Glutamatergic neuron (in vitro differentiated cells): ENCODE results near the gene NDST1. TPM values are rescaled to one million over a fixed set of nuclear protein-coding genes. Genes with fewer than 3 reads are reported as not detected.

Experiments
- DNase-seq: peaks from one replicate; pipeline ENCODE4 v3.0.0; 2022
- H3K27ac Mint-ChIP-seq: one replicate; pipeline ENCODE4 v1.8.0; 2020; ENCODE audit warnings: mild to moderate bottlenecking, mixed read lengths, inconsistent platforms; ENCODE audit not compliant: unreplicated experiment
- H3K27me3 Mint-ChIP-seq: one replicate; pipeline ENCODE4 v1.8.0; 2020; ENCODE audit warnings: mild to moderate bottlenecking, moderate library complexity, mixed read lengths, inconsistent platforms; ENCODE audit not compliant: unreplicated experiment
- H3K36me3 Mint-ChIP-seq: one replicate; pipeline ENCODE4 v1.8.0; 2020; ENCODE audit warnings: mild to moderate bottlenecking, mixed read lengths, inconsistent platforms; ENCODE audit not compliant: unreplicated experiment
- H3K4me1 Mint-ChIP-seq: one replicate; pipeline ENCODE4 v1.8.0; 2020; ENCODE audit warnings: mild to moderate bottlenecking, low read depth, mixed read lengths, inconsistent platforms; ENCODE audit not compliant: unreplicated experiment
- H3K4me3 Mint-ChIP-seq: one replicate; pipeline ENCODE4 v1.8.0; 2020; ENCODE audit warnings: mild to moderate bottlenecking, mixed read lengths, inconsistent platforms; ENCODE audit not compliant: unreplicated experiment
- H3K9me3 Mint-ChIP-seq: one replicate; pipeline ENCODE4 v1.8.0; 2020; ENCODE audit warnings: mild to moderate bottlenecking, moderate library complexity, mixed read lengths, inconsistent platforms; ENCODE audit not compliant: unreplicated experiment
- CTCF ChIP-seq: fragments of 200-600 bp; sonication (generic); IDR thresholded peaks from one replicate; pipeline ENCODE4 v1.5.0; 2021; ENCODE audit not compliant: partially characterized antibody, unreplicated experiment
- total RNA-seq: library from RNA; stranded (reverse); fragmentation: NEBNext Ultra II Directional; extraction: Animal tissue kit (Norgen Biotek cat#: 25700); gene quantifications from one replicate; pipeline ENCODE4 v1.2.1, GENCODE V29; 2021; ENCODE audit not compliant: unreplicated experiment

The NDST1 gene
- total RNA-seq, 1 donor from 2014 or later: 160 TPM

GRCh38 chr5:150553402-150553801 is 45.5 kb downstream of the NDST1 start:
- Mint-ChIP-seq H3K4me3 (no peak overlapping the region), H3K27me3 (peaks cover 8% of the 10 kb centered on the region), H3K27ac (no peak overlapping the region), H3K4me1 (peaks cover 10% of the 10 kb centered on the region), H3K9me3 (peaks cover 3% of the 10 kb centered on the region), H3K36me3 (no peaks in the 10 kb centered on the region)
- no peak for TF ChIP-seq CTCF
- DNase-seq: no peak

- Mint-ChIP-seq H3K9me3 (peaks cover 3% of the 10 kb centered on the region), H3K4me3 (no peak overlapping the region), H3K27ac (no peak overlapping the region), H3K36me3 (no peaks in the 10 kb centered on the region), H3K4me1 (peaks cover 10% of the 10 kb centered on the region), H3K27me3 (peaks cover 8% of the 10 kb centered on the region)
- TF ChIP-seq CTCF: no peak
- no peak for DNase-seq
These were observed 46.0 kb downstream of the NDST1 start for GRCh38 chr5:150553911-150554310.

GRCh38 chr5:150554857-150555256 is 46.9 kb downstream of the NDST1 start:
- peaks cover 6% of the 10 kb centered on the region for H3K27me3 Mint-ChIP-seq
- no peaks in the 10 kb centered on the region for H3K36me3 Mint-ChIP-seq
- H3K4me1 Mint-ChIP-seq: peaks cover 10% of the 10 kb centered on the region
- H3K9me3 Mint-ChIP-seq: peaks cover 3% of the 10 kb centered on the region
- H3K27ac Mint-ChIP-seq: no peak overlapping the region
- no peak overlapping the region for H3K4me3 Mint-ChIP-seq
- DNase-seq: no peak
- TF ChIP-seq CTCF: no peak

GRCh38 chr5:150556106-150556505 is 48.2 kb downstream of the NDST1 start:
- Mint-ChIP-seq H3K4me3 (no peak overlapping the region), H3K4me1 (peaks cover 18% of the 10 kb centered on the region), H3K27me3 (peaks cover 4% of the 10 kb centered on the region), H3K27ac (peak overlapping the region; percentile 49), H3K9me3 (peaks cover 3% of the 10 kb centered on the region), H3K36me3 (no peaks in the 10 kb centered on the region)
- DNase-seq: no peak
- TF ChIP-seq CTCF: no peak

- Mint-ChIP-seq H3K27ac (peak overlapping the region; percentile 60), H3K4me1 (peaks cover 19% of the 10 kb centered on the region), H3K4me3 (no peak overlapping the region), H3K9me3 (peaks cover 2% of the 10 kb centered on the region), H3K36me3 (no peaks in the 10 kb centered on the region), H3K27me3 (peaks cover 2% of the 10 kb centered on the region)
- no peak for DNase-seq
- no peak for TF ChIP-seq CTCF
These were observed 49.1 kb downstream of the NDST1 start for GRCh38 chr5:150556859-150557508.
